ENCODE results near the gene DNAH17. TPM values are rescaled to one million over a fixed set of nuclear protein-coding genes. Genes with fewer than 3 reads are reported as not detected.

Gene DNAH17
- total RNA-seq, 1 donor from 2014 or later: not detected

GRCh38 chr17:78558989-78559388, 18.2 kb downstream of the DNAH17 start:
- H3K9me3 ChIP-seq (replicated peaks): no peaks in the 10 kb centered on the region
- H3K27ac ChIP-seq (replicated peaks): no peak overlapping the region
- intact Hi-C loops (cut with micrococcal nuclease): no loop called here
- no peaks in the 10 kb centered on the region for H3K36me3 ChIP-seq
- H3K4me3 ChIP-seq: no peak overlapping the region
- TF ChIP-seq CTCF (IDR thresholded peaks at IDR 0.05; ENCODE audit: borderline replicate concordance): no peak
- no peak for DNase-seq
- peaks cover 12% of the 10 kb centered on the region for H3K4me1 ChIP-seq
- peaks cover 15% of the 10 kb centered on the region for H3K27me3 ChIP-seq (ENCODE audit: low read depth)

DNA sequence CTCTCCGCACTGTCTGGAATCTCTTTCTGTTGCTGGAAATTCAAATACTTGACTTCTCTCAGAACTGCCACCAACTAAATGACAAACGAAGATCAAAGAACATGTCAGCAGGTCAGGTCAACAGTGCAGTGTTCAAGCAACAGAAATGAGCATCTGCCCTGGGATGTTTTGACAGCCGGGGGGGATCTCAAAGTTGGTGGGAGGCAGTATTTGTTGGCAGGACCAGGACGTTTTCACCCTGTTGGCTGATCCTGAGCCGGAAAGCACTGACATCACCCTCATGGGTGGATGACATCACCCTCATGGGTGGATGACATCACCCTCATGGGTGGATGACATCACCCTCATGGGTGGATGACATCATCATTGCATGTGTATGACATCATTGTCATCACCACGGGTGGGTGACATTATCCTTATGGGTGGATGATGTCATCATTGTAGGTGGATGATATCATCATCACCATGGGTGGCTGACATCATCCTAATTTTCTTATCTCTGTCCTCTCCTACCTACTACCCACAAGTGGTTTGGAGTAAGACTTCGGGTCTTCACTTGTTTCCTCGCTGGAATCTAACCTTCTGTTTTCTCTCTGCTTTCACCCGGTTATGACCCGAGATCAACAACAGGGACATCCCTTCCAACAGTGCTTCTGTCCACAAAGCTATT, 18.9 kb downstream of the DNAH17 start:
- DNase-seq: no peak
- Histone ChIP-seq H3K27ac (replicated peaks) (no peak overlapping the region), H3K4me1 (peaks cover 8% of the 10 kb centered on the region), H3K9me3 (replicated peaks) (no peaks in the 10 kb centered on the region), H3K4me3 (no peak overlapping the region), H3K36me3 (no peaks in the 10 kb centered on the region), H3K27me3 (ENCODE audit: low read depth) (peaks cover 15% of the 10 kb centered on the region)
- intact Hi-C loops (cut with micrococcal nuclease): no loop called here
- TF ChIP-seq CTCF (IDR thresholded peaks at IDR 0.05; ENCODE audit: borderline replicate concordance): no peak

DNA sequence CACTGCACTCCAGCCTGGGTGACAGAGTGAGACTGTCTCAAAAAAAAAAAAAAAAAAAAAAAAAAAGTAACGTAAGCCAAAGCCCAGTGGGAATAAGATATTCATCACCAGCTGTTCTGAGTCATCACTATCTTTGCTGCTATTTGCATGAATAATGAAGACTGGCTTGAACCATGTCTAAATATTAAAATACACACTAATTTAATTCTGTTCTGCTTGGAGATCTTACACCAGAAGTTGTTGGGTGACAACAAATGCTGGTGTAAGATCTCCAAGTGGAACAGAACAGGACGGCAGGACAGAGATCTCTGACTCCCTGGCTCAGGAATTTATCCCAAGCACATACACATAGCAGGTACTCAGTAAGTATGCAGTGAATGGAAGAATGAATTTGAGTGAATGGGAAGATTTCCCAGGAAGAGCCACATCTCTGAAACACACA, 19.6 kb downstream of the DNAH17 start:
- peaks cover 4% of the 10 kb centered on the region for H3K4me1 ChIP-seq
- no peaks in the 10 kb centered on the region for H3K36me3 ChIP-seq
- peaks cover 15% of the 10 kb centered on the region for H3K27me3 ChIP-seq (ENCODE audit: low read depth)
- no peak overlapping the region for H3K27ac ChIP-seq (replicated peaks)
- intact Hi-C loops (cut with micrococcal nuclease): no loop called here
- no peak for TF ChIP-seq CTCF (IDR thresholded peaks at IDR 0.05; ENCODE audit: borderline replicate concordance)
- DNase-seq: no peak
- H3K4me3 ChIP-seq: no peak overlapping the region
- no peaks in the 10 kb centered on the region for H3K9me3 ChIP-seq (replicated peaks)

DNA sequence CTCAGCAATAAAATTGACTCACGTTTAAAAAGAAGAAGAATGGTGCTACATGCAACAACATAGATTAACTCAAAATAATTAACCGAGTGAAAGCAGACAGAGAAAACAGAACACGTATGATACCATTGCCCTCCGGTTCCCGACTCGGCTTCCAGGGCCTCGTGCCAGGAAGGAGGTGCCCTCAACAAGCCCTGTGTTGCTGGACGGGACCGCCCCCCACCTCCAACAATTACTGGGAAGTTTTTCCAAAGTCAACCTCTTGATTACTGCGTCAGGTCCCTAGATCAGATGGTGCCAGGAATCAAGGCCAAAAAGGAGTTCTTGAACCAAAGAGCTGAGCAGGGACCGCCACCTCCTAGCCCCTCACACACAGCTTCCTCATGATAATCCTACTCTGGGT, 20.4 kb downstream of the DNAH17 start:
- peaks cover 15% of the 10 kb centered on the region for H3K27me3 ChIP-seq (ENCODE audit: low read depth)
- no peak overlapping the region for H3K4me3 ChIP-seq
- no peak for TF ChIP-seq CTCF (IDR thresholded peaks at IDR 0.05; ENCODE audit: borderline replicate concordance)
- no peaks in the 10 kb centered on the region for H3K4me1 ChIP-seq
- no peaks in the 10 kb centered on the region for H3K36me3 ChIP-seq
- H3K27ac ChIP-seq (replicated peaks): no peak overlapping the region
- no peaks in the 10 kb centered on the region for H3K9me3 ChIP-seq (replicated peaks)
- intact Hi-C loops (cut with micrococcal nuclease): no loop called here
- DNase-seq: no peak

DNA sequence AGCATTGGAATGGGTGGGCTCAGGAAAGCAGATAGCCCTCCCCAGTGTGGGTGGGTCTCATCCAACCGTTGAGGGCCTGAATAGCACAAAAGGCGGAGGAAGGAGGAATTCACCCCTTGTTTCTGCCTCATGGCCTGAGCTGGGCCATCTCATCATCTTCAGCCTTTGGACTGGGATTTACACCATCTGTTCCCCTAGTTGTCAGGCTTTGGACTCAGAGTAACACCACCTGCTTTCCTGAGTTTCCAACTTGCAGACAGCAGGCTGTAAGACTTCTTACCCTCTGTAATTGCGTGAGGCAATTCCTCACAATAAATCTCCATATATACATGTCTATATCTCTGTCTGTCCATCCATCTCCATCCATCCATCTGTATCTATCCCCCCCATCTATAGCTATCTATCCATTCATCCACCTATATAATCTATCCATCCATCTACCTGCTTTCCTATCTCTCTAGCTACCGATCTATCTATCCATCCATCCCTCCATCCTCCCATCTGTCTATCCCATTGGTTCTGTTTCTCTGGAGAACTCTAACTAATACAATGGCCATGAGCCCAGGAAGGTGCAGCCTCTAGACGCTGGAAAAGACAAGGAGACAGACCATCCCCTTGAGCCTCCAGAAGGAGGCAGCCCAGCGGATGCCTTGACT, 21.3 kb downstream of the DNAH17 start:
- no peak for DNase-seq
- intact Hi-C loops (cut with micrococcal nuclease): no loop called here
- H3K4me1 ChIP-seq: no peaks in the 10 kb centered on the region
- H3K36me3 ChIP-seq: no peaks in the 10 kb centered on the region
- TF ChIP-seq CTCF (IDR thresholded peaks at IDR 0.05; ENCODE audit: borderline replicate concordance): no peak
- H3K9me3 ChIP-seq (replicated peaks): no peaks in the 10 kb centered on the region
- no peak overlapping the region for H3K27ac ChIP-seq (replicated peaks)
- no peak overlapping the region for H3K4me3 ChIP-seq
- H3K27me3 ChIP-seq (ENCODE audit: low read depth): peaks cover 15% of the 10 kb centered on the region
